Retina (tissue), 1 donor: Measurements from ENCODE around the gene NDUFAF3.

Source experiments
- DNase-seq: peaks from one replicate; pipeline ENCODE4 v3.0.0-alpha.2; 2016

Gene NDUFAF3

DNA sequence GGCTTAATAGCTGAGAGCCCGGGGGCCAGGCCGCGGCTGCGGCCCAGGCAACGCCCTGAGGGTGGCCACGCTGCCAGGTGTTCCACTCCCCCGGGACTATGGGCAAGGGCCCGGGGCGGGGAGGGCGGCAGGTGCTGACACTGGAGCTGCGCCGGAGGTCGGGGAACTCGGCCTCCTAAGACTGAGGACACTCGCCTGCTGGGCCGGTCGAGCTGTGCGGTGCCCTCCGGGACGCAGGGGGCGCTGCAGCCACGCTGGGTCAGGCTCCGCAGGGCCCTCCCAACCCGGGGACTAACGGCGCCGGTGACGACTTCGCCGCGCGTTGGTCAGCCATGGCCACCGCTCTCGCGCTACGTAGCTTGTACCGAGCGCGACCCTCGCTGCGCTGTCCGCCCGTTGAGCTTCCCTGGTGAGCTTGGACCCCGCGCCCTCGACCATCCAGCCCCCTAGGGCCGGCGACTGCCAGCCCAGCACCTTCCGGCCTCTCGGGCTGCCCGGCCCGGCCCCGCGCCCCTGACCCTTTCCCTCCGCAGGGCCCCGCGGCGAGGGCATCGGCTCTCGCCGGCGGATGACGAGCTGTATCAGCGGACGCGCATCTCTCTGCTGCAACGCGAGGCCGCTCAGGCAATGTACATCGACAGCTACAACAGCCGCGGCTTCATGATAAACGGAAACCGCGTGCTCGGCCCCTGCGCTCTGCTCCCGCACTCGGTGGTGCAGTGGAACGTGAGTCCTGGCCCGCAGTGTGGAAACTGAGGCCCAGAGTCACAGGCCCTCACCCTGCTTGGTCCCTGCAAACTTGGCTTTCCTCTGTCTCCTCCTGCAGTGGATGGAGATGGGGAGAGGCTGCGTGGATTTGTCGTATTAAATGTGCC is at the start of gene NDUFAF3:
Gene NDUFAF3, plus strand, starts transcription at position 309 of the 875 bp plus-strand sequence. Its CDS starts 24 bp downstream, at position 333.
- DNase-seq, result peak; percentile 98

DNA sequence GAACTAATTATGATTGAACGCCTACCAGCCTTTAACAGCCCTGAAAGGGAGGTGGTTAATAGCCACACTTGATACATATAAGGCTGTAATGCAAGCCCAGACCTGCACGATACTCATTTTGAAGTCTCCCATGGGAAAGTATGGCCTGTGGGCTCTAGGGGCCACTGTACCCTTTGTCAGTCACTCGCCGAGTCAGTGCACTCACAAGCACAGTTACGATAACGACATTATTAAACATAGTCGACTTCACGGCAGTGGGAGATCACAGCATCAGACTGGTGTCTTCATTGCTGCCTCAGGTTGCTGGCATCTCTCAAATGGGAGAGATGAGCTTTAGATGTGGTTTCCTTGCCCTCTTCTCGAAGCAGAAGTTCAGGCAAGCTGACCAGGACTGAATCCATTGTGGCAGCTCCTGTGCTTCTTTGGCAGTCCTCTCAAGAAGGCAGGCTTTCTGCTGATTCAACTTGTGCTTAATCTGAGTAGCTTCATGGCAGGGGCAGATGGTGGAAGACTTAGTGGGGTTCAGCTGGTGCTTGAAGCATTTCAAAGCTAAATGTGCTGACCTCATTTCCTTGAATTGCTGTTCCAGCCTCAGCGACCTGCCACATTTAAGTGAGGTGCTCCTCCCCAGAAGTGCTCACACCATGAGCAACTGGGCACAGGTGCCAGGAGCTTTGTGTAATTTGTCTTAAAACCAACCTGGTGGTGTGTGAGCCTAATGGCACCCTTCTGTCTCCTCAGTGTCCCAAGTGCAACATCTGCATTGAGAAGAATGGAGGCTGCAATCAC is 47.7 kb upstream of the NDUFAF3 start:
- no peak for DNase-seq

- DNase-seq, result no peak
These were observed 42.5 kb upstream of the NDUFAF3 start for GRCh38 chr3:48979451-48979850.

GRCh38 chr3:48980295-48980694 is 41.6 kb upstream of the NDUFAF3 start:
- DNase-seq, result no peak

GRCh38 chr3:48982016-48982415 is 39.9 kb upstream of the NDUFAF3 start:
- no peak for DNase-seq

DNA sequence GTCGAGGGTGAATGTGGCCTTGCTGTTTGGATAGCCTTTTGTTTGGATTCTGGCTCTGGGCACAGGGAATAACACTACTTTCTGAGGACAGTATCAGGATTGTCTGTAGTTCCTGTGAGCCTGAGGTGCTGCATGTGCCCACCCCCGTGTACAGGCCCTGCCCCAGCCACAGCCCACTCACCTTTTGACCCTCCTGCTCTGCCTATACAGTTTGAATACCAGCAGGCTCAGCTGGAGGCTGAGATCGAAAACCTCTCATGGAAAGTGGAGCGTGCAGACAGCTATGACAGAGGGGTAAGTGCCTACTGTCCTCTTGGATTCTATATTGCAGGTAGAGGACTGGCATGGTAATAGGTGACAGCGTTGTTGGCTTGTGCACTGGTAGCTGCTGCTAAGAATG is 39.2 kb upstream of the NDUFAF3 start:
- no peak for DNase-seq

GRCh38 chr3:48983096-48983495 is 38.8 kb upstream of the NDUFAF3 start:
- no peak for DNase-seq

GRCh38 chr3:48984663-48985062 is 37.3 kb upstream of the NDUFAF3 start:
- DNase-seq, result no peak

DNA sequence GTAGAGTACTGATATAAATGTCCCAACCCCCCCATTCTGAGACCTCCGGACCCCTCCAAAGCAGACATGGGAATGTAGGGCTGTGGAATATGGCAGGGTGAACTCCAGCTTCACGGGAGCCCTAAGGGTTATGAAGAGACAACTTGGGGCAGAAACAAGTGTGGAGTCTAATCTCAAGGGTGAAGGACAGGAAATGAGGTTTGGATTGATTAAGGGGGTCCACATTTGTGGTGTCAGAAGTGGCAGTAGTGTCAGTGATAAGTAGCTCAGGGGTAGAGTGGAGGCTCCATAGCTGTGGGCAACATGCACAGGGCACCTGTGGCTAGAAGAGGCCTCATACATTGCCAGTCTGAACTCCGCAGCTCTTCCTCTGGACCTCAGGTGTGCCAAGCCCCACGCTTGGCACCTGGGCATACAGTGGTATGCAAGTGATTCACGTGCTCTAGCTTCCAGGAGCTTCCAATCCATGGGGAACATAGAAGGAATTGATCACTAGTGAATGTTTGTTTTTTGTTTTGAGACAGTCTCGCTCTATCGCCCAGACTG is 36.0 kb upstream of the NDUFAF3 start:
- DNase-seq, result no peak

DNA sequence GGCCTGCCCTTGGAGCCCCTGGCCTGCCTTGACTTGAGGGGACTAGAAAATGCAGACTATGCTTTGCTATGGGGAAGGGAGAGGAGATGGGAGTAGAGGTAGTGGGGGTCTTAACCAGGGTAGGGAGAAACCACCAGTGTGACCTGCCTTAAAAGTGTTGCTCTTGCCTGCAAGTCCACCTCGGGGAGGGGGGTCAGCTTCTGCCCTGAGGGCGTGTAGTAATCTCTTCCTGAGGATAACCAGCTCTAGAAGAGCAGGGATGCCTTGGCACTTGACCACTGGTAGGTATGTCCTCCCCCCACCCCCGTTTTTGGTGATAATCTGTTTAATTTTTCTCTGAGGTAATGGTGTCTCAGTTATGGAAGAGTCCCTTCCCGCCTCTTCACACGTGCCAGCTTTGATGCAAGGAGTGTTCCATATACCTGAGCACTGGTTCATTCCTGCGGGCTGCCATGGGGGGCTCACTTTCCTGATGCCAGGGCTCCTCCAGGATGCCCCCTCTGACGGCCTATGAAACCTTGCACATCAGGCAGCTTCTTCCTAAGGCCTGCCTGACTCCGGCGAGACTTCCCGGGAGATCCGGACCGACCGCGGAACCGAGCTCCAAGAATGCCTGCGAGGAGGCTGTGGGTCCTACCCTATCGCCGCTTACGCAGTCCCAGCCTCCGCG is 32.7 kb upstream of the NDUFAF3 start:
- no peak for DNase-seq

- peak; percentile 93 for DNase-seq
These were observed 31.9 kb upstream of the NDUFAF3 start, which contains the start of gene P4HTM for GRCh38 chr3:48989796-48990635. P4HTM (plus strand) TSS chr3:48990241; CDS start chr3:48990257, 16 bp downstream.

- peak; percentile 86 for DNase-seq
These were observed 31.1 kb upstream of the NDUFAF3 start for GRCh38 chr3:48990636-48991469.

- no peak for DNase-seq
These were observed 29.9 kb upstream of the NDUFAF3 start for GRCh38 chr3:48991851-48992545.

DNA sequence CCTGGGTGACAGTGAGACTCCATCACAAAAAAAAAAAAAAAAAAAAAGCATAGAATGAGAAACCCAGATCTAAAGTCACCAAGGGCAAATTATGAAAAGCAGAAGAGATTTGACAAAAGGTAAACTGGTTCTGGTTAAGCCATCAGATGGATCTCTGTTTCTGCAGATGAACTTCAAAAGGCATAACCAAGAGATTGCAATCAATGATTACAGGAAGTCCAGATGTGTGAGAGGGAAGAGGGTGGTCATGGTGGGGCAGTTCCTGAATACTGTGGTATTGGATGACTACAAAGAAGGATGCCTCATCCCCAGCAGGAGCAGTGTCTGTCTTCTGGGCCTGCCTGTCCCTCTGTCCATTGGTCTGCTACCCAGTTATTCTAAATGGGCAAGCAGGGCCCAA is 28.1 kb upstream of the NDUFAF3 start:
- DNase-seq, result no peak

DNA sequence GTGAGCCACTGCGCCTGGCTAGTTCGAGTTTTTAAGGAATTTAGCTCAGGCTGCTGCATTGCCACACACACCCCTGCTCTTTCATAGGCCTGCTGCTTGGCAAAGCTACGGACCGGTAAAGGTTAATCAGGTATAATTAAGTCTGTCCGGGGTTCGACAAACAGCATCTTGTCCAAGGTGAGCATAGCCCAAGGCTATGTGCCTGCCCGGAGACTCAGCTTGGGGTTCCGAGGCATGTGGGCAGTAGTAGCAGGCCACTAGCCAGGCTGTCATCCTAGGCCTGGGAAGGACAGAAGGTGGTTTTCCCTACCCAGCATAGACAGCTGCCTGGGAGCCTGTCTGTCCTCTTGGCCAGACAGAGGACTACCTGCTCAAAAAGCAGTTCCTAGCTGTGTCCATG is 25.3 kb upstream of the NDUFAF3 start:
- no peak for DNase-seq

DNA sequence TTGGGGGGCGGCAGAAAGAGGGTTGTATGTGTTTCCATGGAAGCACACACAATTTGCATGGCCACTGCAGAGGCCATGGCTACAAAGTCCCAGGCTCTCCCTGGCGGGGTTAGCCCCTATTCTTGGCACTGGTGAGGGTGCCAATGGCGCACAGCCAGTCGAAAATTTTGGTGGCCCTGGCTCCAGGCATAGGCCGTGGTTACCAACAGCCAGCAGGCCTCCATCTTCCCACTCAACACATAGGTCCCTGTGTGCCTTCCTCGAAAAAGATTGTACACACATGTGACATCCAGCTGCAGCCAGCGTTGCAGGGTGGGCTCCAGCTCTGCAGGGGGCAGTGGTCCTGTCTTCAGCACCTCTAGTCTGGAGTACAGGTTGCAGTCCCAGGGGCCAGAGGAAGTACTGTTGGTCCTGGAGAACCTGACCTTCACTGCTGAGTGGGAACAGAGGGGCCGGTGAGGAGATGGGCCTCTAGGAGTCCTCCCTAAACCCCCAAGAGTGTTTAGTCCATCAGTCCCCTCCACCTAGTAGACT is 24.8 kb upstream of the NDUFAF3 start:
- no peak for DNase-seq

DNA sequence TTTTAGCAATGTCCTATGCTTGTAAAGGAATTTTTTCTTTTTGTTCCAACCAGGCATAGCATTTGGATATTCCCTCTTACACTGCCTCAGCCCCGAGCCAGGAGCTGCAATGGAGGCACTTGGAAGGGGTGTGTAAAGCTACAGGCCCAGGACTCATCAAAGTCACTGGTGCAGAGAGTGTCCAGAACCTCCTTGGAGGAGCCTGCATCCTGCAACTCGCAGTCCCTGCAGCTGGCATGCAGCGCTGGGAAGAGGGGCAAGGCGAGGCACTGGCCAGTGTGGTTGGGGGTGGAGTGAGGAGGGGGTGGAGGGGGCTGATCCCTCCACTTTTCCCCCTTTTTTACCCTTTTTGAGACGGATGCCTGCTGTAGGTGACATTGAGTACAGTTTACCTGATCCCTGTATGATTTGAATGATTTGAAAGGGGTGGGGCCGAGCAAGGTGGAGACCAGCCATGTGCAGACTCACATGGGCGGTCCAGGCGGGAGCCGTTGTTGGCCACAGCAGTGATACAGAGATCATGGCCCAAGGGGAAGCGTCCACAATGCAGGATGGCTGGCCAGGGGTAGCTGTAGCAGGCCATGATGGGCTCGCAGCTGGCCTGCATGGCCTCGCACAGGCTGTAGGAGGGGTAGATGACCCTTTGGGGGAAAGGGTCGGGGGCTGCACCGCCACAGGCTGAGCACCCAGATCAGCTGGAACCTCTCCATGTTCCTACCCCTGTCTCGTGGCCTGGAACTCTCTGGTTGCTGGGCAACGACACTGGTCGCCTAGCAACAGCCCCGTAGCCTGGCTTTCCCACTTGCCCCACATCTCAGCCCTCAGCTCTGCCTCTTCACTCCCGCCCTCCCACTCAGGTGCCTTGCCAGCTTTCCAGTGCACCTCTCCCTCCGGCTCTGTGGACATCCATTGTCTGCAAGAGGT is 23.9 kb upstream of the NDUFAF3 start:
- DNase-seq, result peak; percentile 98

DNA sequence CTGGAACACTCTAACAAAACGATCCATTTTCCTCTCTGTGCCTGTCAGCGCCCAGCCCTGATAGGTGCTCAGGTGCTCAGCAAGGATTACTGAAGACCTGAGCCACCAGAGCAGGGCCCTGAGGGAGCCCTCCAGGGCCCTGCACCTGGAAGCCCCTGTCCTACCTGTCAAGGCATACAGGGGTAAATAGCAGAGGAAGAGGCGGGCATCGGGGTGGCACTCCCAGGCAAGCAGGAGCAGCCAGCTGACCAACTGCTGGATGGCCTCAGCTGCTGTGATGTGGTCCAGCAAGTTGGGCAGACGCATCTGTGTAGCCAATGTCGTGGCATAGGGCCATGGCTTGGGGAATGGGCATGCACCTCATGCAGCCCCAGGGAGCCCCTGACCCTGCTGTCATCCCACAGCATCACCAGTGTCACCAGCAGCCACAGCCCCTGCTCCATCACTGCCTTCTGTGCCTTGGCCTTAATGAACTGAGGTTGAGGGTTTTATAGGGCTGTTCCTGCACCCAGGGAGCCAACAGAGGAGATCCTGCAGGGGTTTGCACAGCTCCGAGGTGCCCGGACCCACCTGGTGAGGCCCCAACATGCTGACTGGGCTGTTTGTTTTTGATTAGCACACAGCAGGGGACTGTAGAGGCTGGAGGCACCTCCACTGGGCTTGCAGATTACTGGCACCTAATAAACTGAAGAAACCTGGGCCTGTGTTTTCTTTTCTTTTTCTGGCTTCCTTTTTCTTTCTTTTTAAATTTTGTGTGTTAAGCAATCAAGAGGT is 22.6 kb upstream of the NDUFAF3 start:
- no peak for DNase-seq
